Measurements from ENCODE around the gene CCDC121.
A peak's percentile ranks its signal among the peaks of the same experiment; 100 is the strongest.
"Not testable (repeated sequence)": the region's sequence is repeated elsewhere in the genome, so short reads cannot be mapped to it uniquely, and the experiment has no call there.

The CCDC121 gene

GRCh38 chr2:27636766-27637165, 8.0 kb upstream of the CCDC121 start:
- no peak for DNase-seq (ENCODE audit: low read depth in 3 of 3)

DNA sequence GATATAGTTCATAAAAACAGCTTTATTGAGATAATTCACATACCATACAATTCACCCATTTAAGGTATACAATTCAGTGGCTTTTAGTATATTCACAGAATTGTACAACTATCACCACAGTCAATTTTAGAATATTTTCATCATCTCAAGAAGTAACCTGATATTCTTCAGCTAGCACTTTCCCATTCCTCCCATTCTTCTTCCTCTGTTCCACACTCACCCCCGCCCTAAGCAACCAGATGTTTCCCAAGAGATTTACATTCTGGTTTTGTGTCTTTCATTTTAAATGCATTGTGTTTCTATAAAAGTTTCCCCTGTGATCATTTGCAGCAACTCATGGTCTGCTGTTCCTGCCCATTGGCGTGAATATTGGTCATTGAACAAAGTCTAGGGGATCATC, 5.5 kb upstream of the CCDC121 start:
- no peak for DNase-seq (ENCODE audit: low read depth in 3 of 3)

GRCh38 chr2:27630257-27630656, 1.4 kb upstream of the CCDC121 start:
- not testable (repeated sequence) for DNase-seq (ENCODE audit: low read depth in 3 of 3)

GRCh38 chr2:27627963-27628766, 647 bp downstream of the CCDC121 start:
- no peak for DNase-seq (ENCODE audit: low read depth in 3 of 3)

GRCh38 chr2:27626921-27627320, 1.9 kb downstream of the CCDC121 start:
- not testable (repeated sequence) for DNase-seq (ENCODE audit: low read depth in 3 of 3)

GRCh38 chr2:27626323-27626722, 2.5 kb downstream of the CCDC121 start:
- not testable (repeated sequence) for DNase-seq (ENCODE audit: low read depth in 3 of 3)

DNA sequence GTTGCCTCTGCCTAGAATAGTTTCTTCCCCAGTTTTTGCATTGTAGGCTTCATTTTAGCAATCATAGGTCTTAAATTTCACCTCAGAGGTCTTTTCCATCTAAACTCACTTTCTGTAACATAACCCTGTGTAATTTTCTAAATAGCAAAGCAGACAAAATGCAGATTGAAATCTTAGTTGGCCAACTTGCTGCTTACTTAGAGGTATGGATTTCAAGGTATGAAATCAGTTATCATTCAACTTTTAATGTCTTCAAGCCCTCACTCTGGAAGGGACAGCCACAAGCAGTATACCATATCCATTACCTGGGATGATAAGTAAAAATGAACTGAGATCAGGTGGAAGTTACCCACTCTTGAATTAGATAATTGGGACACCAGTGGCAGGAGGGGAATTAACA, 3.9 kb downstream of the CCDC121 start:
- no peak for DNase-seq (ENCODE audit: low read depth in 3 of 3)

DNA sequence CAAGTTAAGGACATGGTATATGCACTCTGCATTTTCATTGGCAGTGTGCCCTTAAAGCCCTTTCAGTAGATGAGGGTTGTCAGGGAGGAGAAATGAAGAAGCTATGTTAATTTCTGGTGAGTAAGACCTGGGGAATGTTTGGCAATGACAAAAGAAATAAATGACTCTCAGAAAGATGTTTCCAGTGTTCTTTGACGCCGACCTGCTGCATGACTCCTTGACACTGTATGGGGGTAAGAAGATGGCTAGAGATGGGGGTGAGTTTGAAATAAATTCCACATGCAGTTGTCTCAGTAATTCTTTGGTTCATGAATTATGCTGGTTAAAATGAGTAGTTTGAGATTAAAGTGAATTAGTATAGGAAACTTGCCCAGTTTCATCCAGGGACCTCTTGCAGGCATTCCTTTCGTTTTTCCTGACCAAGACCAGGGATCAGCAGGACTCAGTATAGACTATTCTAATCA, 5.9 kb downstream of the CCDC121 start:
- DNase-seq (ENCODE audit: low read depth in 3 of 3), result no peak

- DNase-seq (ENCODE audit: low read depth in 3 of 3), result no peak
These were observed 7.3 kb downstream of the CCDC121 start for GRCh38 chr2:27621524-27621923.

DNA sequence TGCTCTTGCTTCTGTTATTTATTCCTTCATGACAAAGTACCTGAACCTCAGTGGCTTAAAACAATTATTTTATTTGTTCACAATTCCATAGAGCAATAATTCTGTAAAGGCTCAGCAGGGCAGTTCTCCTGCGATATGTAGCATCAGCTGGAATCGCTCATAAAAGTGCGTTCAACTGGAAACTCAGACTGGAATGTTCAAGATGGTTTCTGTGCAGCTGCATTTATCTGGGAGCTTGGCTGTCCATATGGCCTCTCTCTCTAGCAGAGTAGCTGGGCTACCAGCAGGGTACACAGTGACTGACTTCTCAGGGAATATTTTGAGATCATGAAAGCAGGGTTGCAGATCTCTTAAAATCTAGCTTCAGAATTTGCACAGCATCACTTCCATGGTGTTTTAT, 13.5 kb downstream of the CCDC121 start:
- DNase-seq (ENCODE audit: low read depth in 3 of 3), result no peak

DNA sequence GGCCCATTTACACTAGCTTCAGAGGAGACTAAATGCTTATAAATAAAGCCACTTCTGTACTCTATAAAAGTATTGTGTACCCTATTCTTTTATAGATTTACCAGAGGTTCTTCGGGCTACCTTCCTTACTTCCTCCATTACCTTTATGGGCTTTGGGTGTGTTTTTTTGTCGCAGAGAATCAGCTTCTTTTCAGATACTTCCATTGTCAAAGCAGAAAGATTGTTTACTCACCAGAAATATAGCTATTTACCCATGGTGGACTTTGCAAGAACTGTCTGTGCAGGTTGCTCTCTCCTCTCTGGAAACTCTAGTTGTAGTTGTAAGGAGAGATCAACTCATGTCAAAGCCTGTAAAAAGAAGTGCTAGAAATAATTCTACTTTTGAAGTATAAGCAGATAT, 14.8 kb downstream of the CCDC121 start:
- DNase-seq (ENCODE audit: low read depth in 3 of 3), result no peak

DNA sequence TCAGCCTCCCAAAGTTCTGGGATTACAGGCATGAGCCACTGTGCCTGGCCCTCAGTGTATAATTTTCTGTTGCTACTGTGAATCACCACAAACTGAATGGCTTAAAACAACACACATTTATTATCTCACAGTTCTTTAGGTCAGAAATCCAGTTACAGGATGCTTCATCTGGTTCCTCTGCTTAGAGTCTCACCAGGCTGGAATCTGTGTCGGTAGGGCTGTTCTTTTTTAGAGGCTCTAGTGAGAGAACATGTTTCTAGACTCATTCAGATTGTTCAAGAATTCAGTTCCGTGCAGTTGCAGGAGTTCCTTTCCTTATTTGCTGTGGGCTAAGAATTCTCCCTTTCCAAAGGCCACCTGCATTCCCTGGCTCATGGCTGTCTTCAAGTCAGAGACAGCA, 22.2 kb downstream of the CCDC121 start:
- no peak for DNase-seq (ENCODE audit: low read depth in 3 of 3)

DNA sequence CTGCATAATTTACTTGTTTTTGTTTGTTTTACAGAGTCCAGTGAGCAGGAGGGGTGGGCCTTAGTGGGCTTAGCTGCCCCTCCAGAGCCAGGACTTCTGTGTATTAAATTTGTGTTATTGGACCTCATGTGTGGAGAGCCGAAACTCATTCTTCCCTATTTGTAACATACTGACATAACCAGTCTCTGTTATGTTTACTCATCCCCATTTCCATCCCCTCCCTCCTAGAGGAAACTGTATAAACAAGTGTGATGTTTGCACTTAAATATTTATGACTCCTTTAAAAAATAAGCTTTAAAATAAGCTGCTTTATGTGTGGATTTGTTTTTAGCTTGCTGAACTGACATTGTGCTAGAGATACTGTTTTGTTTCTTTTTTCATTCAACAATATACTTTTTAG, 32.2 kb downstream of the CCDC121 start:
- DNase-seq (ENCODE audit: low read depth in 3 of 3), result no peak

DNA sequence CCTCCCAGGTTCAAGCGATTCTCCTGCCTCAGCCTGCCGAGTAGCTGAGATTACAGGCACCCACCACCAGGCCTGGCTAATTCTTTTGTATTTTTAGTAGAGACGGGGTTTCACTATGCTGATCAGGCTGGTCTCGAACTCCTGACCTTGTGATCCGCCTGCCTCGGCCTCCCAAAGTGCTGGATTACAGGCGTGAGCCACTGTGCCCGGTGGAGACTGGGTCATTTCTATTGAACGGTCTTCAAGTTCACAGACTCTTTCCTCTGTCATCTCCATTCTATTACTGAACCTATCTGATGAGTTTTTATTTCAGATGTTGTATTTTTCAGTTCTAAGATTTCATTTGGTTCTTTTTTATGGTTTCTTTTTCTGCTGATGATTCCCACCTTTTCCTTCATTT, 33.4 kb downstream of the CCDC121 start:
- DNase-seq (ENCODE audit: low read depth in 3 of 3), result not testable (repeated sequence)

GRCh38 chr2:27594020-27594703, 34.6 kb downstream of the CCDC121 start:
- not testable (repeated sequence) for DNase-seq (ENCODE audit: low read depth in 3 of 3)

DNA sequence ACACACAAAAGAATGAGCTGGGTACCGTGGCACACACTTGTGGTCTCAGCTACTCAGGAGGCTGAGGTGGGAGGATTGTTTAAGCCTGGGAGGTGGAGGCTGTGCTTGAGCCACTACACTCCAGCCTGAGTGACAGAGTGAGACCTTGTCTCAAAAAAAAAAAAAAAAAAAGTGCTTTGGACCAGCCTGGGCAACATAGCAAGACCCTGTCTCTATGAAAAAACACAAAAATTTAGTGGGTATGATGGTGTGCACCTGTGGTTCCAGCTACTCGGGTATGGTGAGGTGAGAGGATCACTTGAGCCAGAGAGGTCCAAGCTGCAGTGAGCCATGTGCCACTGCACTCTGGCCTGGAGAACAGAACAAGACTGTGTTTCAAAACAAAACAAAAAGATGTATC, 35.6 kb downstream of the CCDC121 start:
- no peak for DNase-seq (ENCODE audit: low read depth in 3 of 3)

GRCh38 chr2:27591745-27592144, 37.1 kb downstream of the CCDC121 start:
- DNase-seq (ENCODE audit: low read depth in 3 of 3), result no peak

GRCh38 chr2:27588308-27588707, 40.5 kb downstream of the CCDC121 start:
- no peak for DNase-seq (ENCODE audit: low read depth in 3 of 3)

GRCh38 chr2:27587025-27587424, 41.8 kb downstream of the CCDC121 start:
- no peak for DNase-seq (ENCODE audit: low read depth in 3 of 3)

GRCh38 chr2:27584597-27584996, 44.2 kb downstream of the CCDC121 start:
- no peak for DNase-seq (ENCODE audit: low read depth in 3 of 3)

- DNase-seq (ENCODE audit: low read depth in 3 of 3), result no peak
These were observed 45.4 kb downstream of the CCDC121 start for GRCh38 chr2:27583390-27583915.

DNA sequence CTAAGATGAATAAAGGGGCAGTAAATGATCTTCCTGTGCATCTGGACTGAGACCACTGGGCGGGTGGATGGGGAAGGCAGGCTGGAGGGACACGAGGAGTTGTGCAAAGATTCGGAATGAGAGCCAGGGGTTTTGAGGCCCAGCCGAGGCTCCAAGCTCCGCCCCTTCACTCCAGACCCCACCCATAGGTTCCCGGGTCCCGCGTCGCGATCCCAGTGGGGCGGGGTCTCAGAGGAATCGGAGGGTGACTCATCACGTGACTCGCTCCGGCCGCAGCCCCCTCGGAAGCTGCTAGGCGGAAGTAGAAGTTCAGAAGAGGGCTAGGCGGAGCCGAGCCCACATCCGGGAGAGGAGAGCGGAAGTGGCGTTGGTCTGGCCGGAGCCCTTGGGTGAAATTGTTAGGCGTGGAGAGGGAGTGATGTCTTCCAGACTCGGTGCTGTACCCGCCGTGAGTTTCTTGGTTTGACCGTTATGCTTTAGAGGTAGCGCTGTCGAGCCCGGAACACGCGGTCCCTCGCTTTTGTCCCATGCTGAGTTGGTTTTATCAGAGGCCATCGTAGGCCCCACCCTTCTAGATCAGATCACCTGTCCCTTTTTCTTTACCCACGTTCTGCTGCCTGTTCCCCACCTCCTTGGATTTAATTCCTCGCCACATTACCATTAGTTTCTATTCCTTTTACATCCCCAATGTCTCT, 46.0 kb downstream of the CCDC121 start, which contains the start of gene ZNF512:
Gene ZNF512 (plus strand): TSS at position 348 of the 695 bp plus-strand sequence. CDS start 71 bp downstream, at position 419.
- peak; percentile 64 to 81 (median 79) for DNase-seq (ENCODE audit: low read depth in 3 of 3)

Measured in stimulated activated CD4-positive, alpha-beta T cell treated with anti-CD3 and anti-CD28 coated beads, TNF-alpha, amount 100 ng/mL, for 48 hours (primary cell).